ENCODE results near the gene SPIB. TPM values are rescaled to one million over a fixed set of nuclear protein-coding genes. Genes with fewer than 3 reads are reported as not detected.

SPIB gene
- total RNA-seq, 4 donors from 2014 or later = not detected

- no peak for ATAC-seq
- Histone ChIP-seq H3K4me3 (no peak overlapping the region), H3K4me1 (peaks cover 0 to 5% (median 0%) of the 10 kb centered on the region in 3 donors), H3K27me3 (no peaks in the 10 kb centered on the region), H3K9me3 (no peaks in the 10 kb centered on the region), H3K27ac (no peak overlapping the region), H3K36me3 (peaks cover 0 to 48% of the 10 kb centered on the region in 2 donors)
- TF ChIP-seq CTCF (IDR thresholded peaks at IDR 0.05) (no peak), POLR2AphosphoS5 (IDR thresholded peaks at IDR 0.05) (no peak), EP300 (IDR thresholded peaks at IDR 0.05) (no peak), POLR2A (IDR thresholded peaks at IDR 0.05) (no peak)
- 54 to 90% methylated on average over 4 to 7 of the region's 10 CpGs for WGBS, 2 donors (ENCODE audit: low coverage in 1 of 2)
Measured at GRCh38 chr19:50410109-50410508, 8.6 kb upstream of the SPIB start.

GRCh38 chr19:50412419-50412818 lies 6.3 kb upstream of the SPIB start:
- no peak for TF ChIP-seq POLR2AphosphoS5 (IDR thresholded peaks at IDR 0.05)
- no peak for TF ChIP-seq EP300 (IDR thresholded peaks at IDR 0.05)
- TF ChIP-seq POLR2A (IDR thresholded peaks at IDR 0.05) = no peak
- TF ChIP-seq CTCF (IDR thresholded peaks at IDR 0.05) = no peak
- Histone ChIP-seq H3K27me3 (peaks cover 15% of the 10 kb centered on the region), H3K36me3 (peaks cover 0 to 27% of the 10 kb centered on the region in 2 donors), H3K9me3 (no peaks in the 10 kb centered on the region), H3K4me1 (peaks cover 0 to 5% (median 0%) of the 10 kb centered on the region in 3 donors), H3K4me3 (no peak overlapping the region), H3K27ac (no peak overlapping the region)
- ATAC-seq = no peak
- WGBS, 2 donors (ENCODE audit: low coverage in 1 of 2) = 83 to 100% methylated on average over 1 of the region's 2 CpGs

- TF ChIP-seq EP300 (IDR thresholded peaks at IDR 0.05) (no peak), POLR2AphosphoS5 (IDR thresholded peaks at IDR 0.05) (no peak), CTCF (IDR thresholded peaks at IDR 0.05) (no peak), POLR2A (IDR thresholded peaks at IDR 0.05) (no peak)
Measured at GRCh38 chr19:50413096-50413495, 5.6 kb upstream of the SPIB start.

GRCh38 chr19:50413531-50413930 lies 5.2 kb upstream of the SPIB start:
- Histone ChIP-seq H3K27me3 (peaks cover 26% of the 10 kb centered on the region), H3K9me3 (no peaks in the 10 kb centered on the region), H3K27ac (no peak overlapping the region), H3K4me1 (peaks cover 0 to 10% (median 0%) of the 10 kb centered on the region in 3 donors), H3K36me3 (peaks cover 0 to 18% of the 10 kb centered on the region in 2 donors), H3K4me3 (no peak overlapping the region)
- no peak for ATAC-seq
- 96% methylated on average over 5 of the region's 21 CpGs; no CpG with 5 or more reads in 1 of the 2 donors for WGBS, 2 donors (ENCODE audit: low coverage in 1 of 2)
- TF ChIP-seq POLR2AphosphoS5 (IDR thresholded peaks at IDR 0.05) (no peak), EP300 (IDR thresholded peaks at IDR 0.05) (no peak), POLR2A (IDR thresholded peaks at IDR 0.05) (no peak), CTCF (IDR thresholded peaks at IDR 0.05) (no peak)

More at GRCh38 chr19:50413096-50413495, 5.6 kb upstream of the SPIB start:
- ATAC-seq = no peak
- H3K4me1 ChIP-seq = peaks cover 0 to 6% (median 0%) of the 10 kb centered on the region in 3 donors
- no peaks in the 10 kb centered on the region for H3K9me3 ChIP-seq
- peaks cover 22% of the 10 kb centered on the region for H3K27me3 ChIP-seq
- H3K27ac ChIP-seq = no peak overlapping the region
- H3K4me3 ChIP-seq = no peak overlapping the region
- peaks cover 0 to 22% of the 10 kb centered on the region in 2 donors for H3K36me3 ChIP-seq
- no CpG with 5 or more reads among the region's 13 CpGs for WGBS, 2 donors (ENCODE audit: low coverage in 1 of 2)

GRCh38 chr19:50414864-50415660 lies 3.7 kb upstream of the SPIB start:
- Histone ChIP-seq H3K9me3 (no peaks in the 10 kb centered on the region), H3K4me3 (no peak overlapping the region), H3K4me1 (peaks cover 0 to 17% (median 4%) of the 10 kb centered on the region in 3 donors), H3K27ac (no peak overlapping the region), H3K36me3 (peaks cover 0 to 3% of the 10 kb centered on the region in 2 donors), H3K27me3 (peaks cover 42% of the 10 kb centered on the region)
- peak in 3 of 4 experiments; percentile 69 to 94 (median 84) for TF ChIP-seq CTCF (IDR thresholded peaks at IDR 0.05)
- no peak for TF ChIP-seq POLR2A (IDR thresholded peaks at IDR 0.05)
- ATAC-seq = peak; percentile 72
- WGBS, 2 donors (ENCODE audit: low coverage in 1 of 2) = no CpG with 5 or more reads among the region's 37 CpGs

Data from gastroesophageal sphincter (tissue), 4 donors.